ENCODE results near the gene PI4K2A. TPM values are rescaled to one million over a fixed set of nuclear protein-coding genes. Genes with fewer than 3 reads are reported as not detected.

Gene PI4K2A
- polyA plus RNA-seq, 4 donors = 17.3 to 19.7 (median 19.4) TPM

GRCh38 chr10:97723001-97723400 lies 82.5 kb downstream of the PI4K2A start:
- no peak for DNase-seq (ENCODE audit: low read depth in 4 of 4, low spot score in 3 of 4)

GRCh38 chr10:97724341-97724941 lies 84.0 kb downstream of the PI4K2A start:
- DNase-seq (ENCODE audit: low read depth in 4 of 4, low spot score in 3 of 4) = no peak

Other genes with a start within 250 kb of the PI4K2A start
- gene RRP12, start 239.3 kb upstream of the PI4K2A start, polyA plus RNA-seq (ENCODE audit: insufficient read length in 4 of 4) = 10 to 100 TPM; 14.8 to 28.2 (median 20.7) TPM
- 100 to 1,000 TPM; 174 to 184 (median 179) TPM for gene PGAM1, start 214.5 kb upstream of the PI4K2A start, polyA plus RNA-seq (ENCODE audit: insufficient read length in 4 of 4)
- 10 to 100 TPM; 28.7 to 41.0 (median 34.3) TPM for gene EXOSC1, start 194.7 kb upstream of the PI4K2A start, polyA plus RNA-seq (ENCODE audit: insufficient read length in 4 of 4)
- 10 to 100 TPM; 33.8 to 41.0 (median 38.8) TPM for gene ZDHHC16, start 194.5 kb upstream of the PI4K2A start, polyA plus RNA-seq (ENCODE audit: insufficient read length in 4 of 4)
- gene MMS19, start 142.2 kb upstream of the PI4K2A start, polyA plus RNA-seq (ENCODE audit: insufficient read length in 4 of 4) = 100 to 1,000 TPM in 1 of 4 donors, 10 to 100 TPM in 3; 69.6 to 107 (median 88.2) TPM
- 10 to 100 TPM in 1 of 4 donors, 1 to 10 TPM in 3; 6.2 to 12.7 (median 6.7) TPM for gene UBTD1, start 141.7 kb upstream of the PI4K2A start, polyA plus RNA-seq (ENCODE audit: insufficient read length in 4 of 4)
- gene ANKRD2, start 67.9 kb upstream of the PI4K2A start, polyA plus RNA-seq (ENCODE audit: insufficient read length in 4 of 4) = under 1 TPM; 0.40 to 0.49 (median 0.44) TPM
- gene HOGA1, start 56.3 kb upstream of the PI4K2A start, polyA plus RNA-seq (ENCODE audit: insufficient read length in 4 of 4) = 10 to 100 TPM in 3 of 4 donors, 1 to 10 TPM in 1; 1.2 to 55.6 (median 39.0) TPM
- gene C10orf62, start 51.0 kb upstream of the PI4K2A start, polyA plus RNA-seq (ENCODE audit: insufficient read length in 4 of 4) = under 1 TPM in 2 of 4 donors, not detected in 2; 0.45 to 0.73 TPM
- 10 to 100 TPM; 17.9 to 28.9 (median 20.9) TPM for gene MORN4, start 7.2 kb upstream of the PI4K2A start, polyA plus RNA-seq (ENCODE audit: insufficient read length in 4 of 4)
- 1 to 10 TPM; 4.1 to 5.9 (median 5.1) TPM for gene AVPI1, start 46.6 kb downstream of the PI4K2A start, polyA plus RNA-seq (ENCODE audit: insufficient read length in 4 of 4)
- gene MARVELD1, start 73.1 kb downstream of the PI4K2A start, polyA plus RNA-seq (ENCODE audit: insufficient read length in 4 of 4) = 100 to 1,000 TPM in 1 of 4 donors, 10 to 100 TPM in 3; 46.5 to 121 (median 49.1) TPM
- 10 to 100 TPM; 18.0 to 37.6 (median 22.1) TPM for gene ZFYVE27, start 96.5 kb downstream of the PI4K2A start, polyA plus RNA-seq (ENCODE audit: insufficient read length in 4 of 4)
- under 1 TPM; 0.11 to 0.68 (median 0.19) TPM for gene SFRP5, start 131.3 kb downstream of the PI4K2A start, polyA plus RNA-seq (ENCODE audit: insufficient read length in 4 of 4)
- 1 to 10 TPM in 1 of 4 donors, under 1 TPM in 3; 0.15 to 1.2 (median 0.67) TPM for gene GOLGA7B, start 209.2 kb downstream of the PI4K2A start, polyA plus RNA-seq (ENCODE audit: insufficient read length in 4 of 4)